Keratinocyte (primary cell): ENCODE measurements around the gene NEGR1.

Source experiments
- EZH2 ChIP-seq: IDR thresholded peaks from one replicate; pipeline ENCODE4 v1.6.1; 2012; ENCODE audit warnings: inconsistent platforms, mild to moderate bottlenecking, low read length, moderate library complexity
- TF ChIP-seq, protein P1 (sequence below), 3 experiments: IDR thresholded peaks in 1 of 3; conservative IDR thresholded peaks in 1 of 3; optimal IDR thresholded peaks in 1 of 3; 2 replicates in 2 of 3; 3 replicates in 1 of 3; pipeline versions ENCODE3 to v1.5.1; 2011; ENCODE audit warnings: low read length in 3 of 3, mild to moderate bottlenecking in 3 of 3, moderate library complexity in 2 of 3, control low read depth in 1 of 3, inconsistent platforms in 1 of 3; ENCODE audit not compliant: insufficient read depth in 2 of 3; ENCODE audit errors: extremely low read depth in 1 of 3

DNA sequence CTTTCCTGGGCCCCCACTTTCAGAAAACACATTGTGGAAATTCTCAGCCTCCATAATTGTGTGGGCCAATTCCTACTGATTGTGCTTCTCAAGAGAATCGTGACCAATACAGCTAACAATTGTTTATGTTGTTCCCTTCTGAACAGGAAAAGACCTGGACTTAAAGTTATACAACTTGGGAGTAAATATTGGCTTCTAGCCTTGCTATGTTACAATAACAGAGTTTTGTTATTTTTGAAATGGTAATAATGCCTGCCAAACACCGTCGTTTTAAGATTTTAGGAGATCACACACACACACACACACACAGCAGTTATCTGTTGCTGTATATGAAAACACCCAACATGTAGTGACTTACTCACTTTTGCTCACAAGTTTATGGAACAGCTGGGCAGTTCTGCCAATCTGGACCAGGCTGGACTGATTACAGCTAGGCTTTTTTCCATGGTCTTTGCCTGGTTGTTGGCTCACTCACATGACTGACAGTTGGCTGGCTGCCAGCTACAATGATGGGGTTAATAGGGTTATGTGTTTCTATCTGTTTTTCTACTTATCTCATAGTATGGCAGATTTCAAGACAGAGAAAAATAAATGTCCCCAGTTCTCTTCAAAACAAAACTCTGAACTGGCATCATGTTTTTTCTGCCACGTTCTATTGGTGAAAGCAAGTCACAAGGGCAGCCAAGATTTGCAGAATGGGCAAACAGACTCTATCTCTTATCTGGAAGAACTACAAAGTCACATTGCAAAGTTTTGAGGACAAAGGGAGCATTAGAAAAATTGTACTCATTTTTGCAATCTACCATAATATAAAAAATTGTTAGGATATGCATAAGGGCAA lies 447.5 kb downstream of the NEGR1 start:
- TF ChIP-seq, protein P1, sequence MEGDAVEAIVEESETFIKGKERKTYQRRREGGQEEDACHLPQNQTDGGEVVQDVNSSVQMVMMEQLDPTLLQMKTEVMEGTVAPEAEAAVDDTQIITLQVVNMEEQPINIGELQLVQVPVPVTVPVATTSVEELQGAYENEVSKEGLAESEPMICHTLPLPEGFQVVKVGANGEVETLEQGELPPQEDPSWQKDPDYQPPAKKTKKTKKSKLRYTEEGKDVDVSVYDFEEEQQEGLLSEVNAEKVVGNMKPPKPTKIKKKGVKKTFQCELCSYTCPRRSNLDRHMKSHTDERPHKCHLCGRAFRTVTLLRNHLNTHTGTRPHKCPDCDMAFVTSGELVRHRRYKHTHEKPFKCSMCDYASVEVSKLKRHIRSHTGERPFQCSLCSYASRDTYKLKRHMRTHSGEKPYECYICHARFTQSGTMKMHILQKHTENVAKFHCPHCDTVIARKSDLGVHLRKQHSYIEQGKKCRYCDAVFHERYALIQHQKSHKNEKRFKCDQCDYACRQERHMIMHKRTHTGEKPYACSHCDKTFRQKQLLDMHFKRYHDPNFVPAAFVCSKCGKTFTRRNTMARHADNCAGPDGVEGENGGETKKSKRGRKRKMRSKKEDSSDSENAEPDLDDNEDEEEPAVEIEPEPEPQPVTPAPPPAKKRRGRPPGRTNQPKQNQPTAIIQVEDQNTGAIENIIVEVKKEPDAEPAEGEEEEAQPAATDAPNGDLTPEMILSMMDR (optimal IDR thresholded peaks at IDR 0.05 in 1 of 3, IDR thresholded peaks at IDR 0.05 in 1 of 3, conservative IDR thresholded peaks at IDR 0.05 in 1 of 3; ENCODE audit: extremely low read depth in 1 of 3, insufficient read depth in 2 of 3, low read length in 3 of 3), result no peak
- TF ChIP-seq EZH2, result no peak
